ENCODE measurements around the gene JAZF1.
A peak's percentile ranks its signal among the peaks of the same experiment; 100 is the strongest.

The JAZF1 gene

GRCh38 chr7:28072876-28073514 is 107.6 kb downstream of the JAZF1 start:
- no peak for TF ChIP-seq CTCF (IDR thresholded peaks at IDR 0.05)
- Histone ChIP-seq H3K4me3 (no peak overlapping the region), H3K36me3 (no peaks in the 10 kb centered on the region), H3K4me1 (peaks cover 0 to 31% (median 21%) of the 10 kb centered on the region in 4 donors), H3K27ac (no peak overlapping the region), H3K9me3 (no peaks in the 10 kb centered on the region), H3K27me3 (no peaks in the 10 kb centered on the region)
- DNase-seq, result no peak
- intact Hi-C loops (cut with DNase I; ENCODE audit: low total_unique reads), result no loop called here

DNA sequence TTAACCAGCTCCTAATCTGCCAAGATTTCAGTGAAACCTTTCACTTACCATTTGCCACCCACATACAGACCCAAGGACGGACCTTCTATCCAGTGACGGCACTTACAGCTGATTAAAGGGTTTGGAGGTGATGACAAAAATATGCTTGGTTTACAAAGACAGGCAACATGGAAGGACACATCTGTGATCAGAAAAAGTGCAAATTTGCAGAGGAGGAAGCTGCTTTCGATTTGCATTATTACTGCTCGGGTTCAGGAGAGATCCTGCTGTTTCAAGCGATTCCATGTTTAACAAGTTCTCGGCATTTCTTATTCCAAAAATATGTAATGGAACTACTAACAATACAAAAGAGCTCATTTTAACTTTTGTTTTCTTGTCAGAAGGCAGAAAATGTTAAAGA is 109.0 kb downstream of the JAZF1 start:
- intact Hi-C loops (cut with DNase I; ENCODE audit: low total_unique reads), result no loop called here
- Histone ChIP-seq H3K4me3 (no peak overlapping the region), H3K27me3 (no peaks in the 10 kb centered on the region), H3K36me3 (no peaks in the 10 kb centered on the region), H3K27ac (no peak overlapping the region), H3K4me1 (peaks cover 0 to 31% (median 21%) of the 10 kb centered on the region in 4 donors), H3K9me3 (no peaks in the 10 kb centered on the region)
- no peak for TF ChIP-seq CTCF (IDR thresholded peaks at IDR 0.05)
- no peak for DNase-seq

- Histone ChIP-seq H3K27me3 (no peaks in the 10 kb centered on the region), H3K4me1 (peaks cover 0 to 31% (median 21%) of the 10 kb centered on the region in 4 donors), H3K27ac (peak overlapping the region; percentile 47 to 60), H3K4me3 (no peak overlapping the region), H3K9me3 (no peaks in the 10 kb centered on the region), H3K36me3 (no peaks in the 10 kb centered on the region)
- TF ChIP-seq CTCF (IDR thresholded peaks at IDR 0.05), result no peak
- intact Hi-C loops (cut with DNase I; ENCODE audit: low total_unique reads), result no loop called here
- DNase-seq, result no peak
Observed at GRCh38 chr7:28070297-28071055, 110.1 kb downstream of the JAZF1 start.

GRCh38 chr7:28069807-28070206 is 110.8 kb downstream of the JAZF1 start:
- no peaks in the 10 kb centered on the region for H3K27me3 ChIP-seq
- H3K4me3 ChIP-seq, result no peak overlapping the region
- peak overlapping the region; percentile 47 to 60 for H3K27ac ChIP-seq
- TF ChIP-seq CTCF (IDR thresholded peaks at IDR 0.05), result no peak
- intact Hi-C loops (cut with DNase I; ENCODE audit: low total_unique reads), result no loop called here
- H3K36me3 ChIP-seq, result no peaks in the 10 kb centered on the region
- H3K9me3 ChIP-seq, result no peaks in the 10 kb centered on the region
- DNase-seq, result peak in 1 of 2 donors; percentile 28
- peaks cover 0 to 35% (median 21%) of the 10 kb centered on the region in 4 donors for H3K4me1 ChIP-seq

- no peak for DNase-seq
- H3K36me3 ChIP-seq, result no peaks in the 10 kb centered on the region
- intact Hi-C loops (cut with DNase I; ENCODE audit: low total_unique reads), result no loop called here
- peak overlapping the region; percentile 47 to 60 for H3K27ac ChIP-seq
- no peak overlapping the region for H3K4me3 ChIP-seq
- peaks cover 0 to 37% (median 21%) of the 10 kb centered on the region in 4 donors for H3K4me1 ChIP-seq
- no peak for TF ChIP-seq CTCF (IDR thresholded peaks at IDR 0.05)
- no peaks in the 10 kb centered on the region for H3K27me3 ChIP-seq
- no peaks in the 10 kb centered on the region for H3K9me3 ChIP-seq
Observed at GRCh38 chr7:28069388-28069787, 111.2 kb downstream of the JAZF1 start.

All from tibial artery (tissue), 4 donors.